Calu3 (cell line): ENCODE data around the gene WTIP. TPM values are rescaled to one million over a fixed set of nuclear protein-coding genes. Genes with fewer than 3 reads are reported as not detected.
A peak's percentile ranks its signal among the peaks of the same experiment; 100 is the strongest.

ENCODE experiments used
- BruUV-seq: library from RNA; stranded (reverse); fragments of 400-500 nt; replicated peaks from 2 replicates; lab custom pipeline; 2021; lab: Mats Ljungman, UMichigan
- CTCF ChIA-PET: fragments of 300-600 bp; sonication (Branson Sonifier 250); formaldehyde crosslinking; loops from one replicate; lab custom pipeline; 2022; ENCODE audit warnings: antibody characterized with exemption; lab: Charles Lee
- DNase-seq: peaks from one replicate; pipeline ENCODE4 v3.0.0; 2022
- H3K27ac Mint-ChIP-seq: one replicate; pipeline ENCODE4 v1.8.0; 2022; ENCODE audit warnings: mixed read lengths; ENCODE audit not compliant: unreplicated experiment
- H3K27me3 Mint-ChIP-seq: one replicate; pipeline ENCODE4 v1.8.0; 2022; ENCODE audit warnings: mixed read lengths; ENCODE audit not compliant: unreplicated experiment
- H3K36me3 Mint-ChIP-seq: one replicate; pipeline ENCODE4 v1.8.0; 2022; ENCODE audit warnings: mild to moderate bottlenecking, moderate library complexity, mixed read lengths; ENCODE audit not compliant: insufficient read depth, unreplicated experiment
- H3K4me1 Mint-ChIP-seq: one replicate; pipeline ENCODE4 v1.8.0; 2022; ENCODE audit warnings: mild to moderate bottlenecking, low read depth, mixed read lengths; ENCODE audit not compliant: unreplicated experiment
- H3K4me3 Mint-ChIP-seq: one replicate; pipeline ENCODE4 v1.8.0; 2022; ENCODE audit warnings: mild to moderate bottlenecking, low read depth, moderate library complexity, mixed read lengths; ENCODE audit not compliant: unreplicated experiment
- H3K9me3 Mint-ChIP-seq: one replicate; pipeline ENCODE4 v1.8.0; 2022; ENCODE audit warnings: low read depth, mixed read lengths; ENCODE audit not compliant: unreplicated experiment
- intact Hi-C: fragments of 100-400 bp; cut with micrococcal nuclease; formaldehyde crosslinking; loops from one replicate; pipeline ENCODE4 v1.10.0; 2022; ENCODE audit not compliant: unreplicated experiment
- total RNA-seq: library from RNA; stranded (reverse); gene quantifications from 2 replicates; pipeline ENCODE4 v1.2.3, GENCODE V29; 2022
- TF ChIP-seq, protein P1 (sequence below): fragments of 200-600 bp; IDR thresholded peaks from one replicate; pipeline ENCODE4 v1.8.0; 2022; ENCODE audit warnings: antibody characterized with exemption; ENCODE audit not compliant: unreplicated experiment

The WTIP gene
- total RNA-seq, 1 experiment from 2014 or later: 5.3 TPM

DNA sequence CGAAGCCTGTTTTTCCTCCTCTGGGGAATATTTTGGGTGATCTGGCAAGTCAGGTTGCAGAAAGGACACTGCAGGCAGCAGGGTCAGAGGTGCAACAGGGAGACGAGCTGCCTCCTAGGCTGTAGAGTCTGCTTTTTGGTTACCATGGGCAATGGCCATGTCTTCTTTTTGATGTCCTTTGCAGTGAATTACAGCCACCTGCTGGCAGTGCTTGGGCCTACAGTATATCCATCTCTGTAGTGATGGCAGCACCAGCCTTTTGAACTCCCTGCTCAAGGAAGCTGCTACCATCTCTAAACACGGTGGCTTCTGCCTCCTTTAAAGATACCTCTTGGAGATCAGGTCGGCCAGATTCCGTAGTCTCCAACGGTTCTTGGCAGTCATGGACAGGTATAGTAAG, 73.9 kb downstream of the WTIP start:
- Mint-ChIP-seq H3K4me3 (no peak overlapping the region), H3K27me3 (peaks cover 79% of the 10 kb centered on the region), H3K9me3 (no peaks in the 10 kb centered on the region), H3K36me3 (no peaks in the 10 kb centered on the region), H3K4me1 (no peaks in the 10 kb centered on the region), H3K27ac (no peak overlapping the region)
- intact Hi-C loops: no loop called here
- TF ChIP-seq, protein P1, sequence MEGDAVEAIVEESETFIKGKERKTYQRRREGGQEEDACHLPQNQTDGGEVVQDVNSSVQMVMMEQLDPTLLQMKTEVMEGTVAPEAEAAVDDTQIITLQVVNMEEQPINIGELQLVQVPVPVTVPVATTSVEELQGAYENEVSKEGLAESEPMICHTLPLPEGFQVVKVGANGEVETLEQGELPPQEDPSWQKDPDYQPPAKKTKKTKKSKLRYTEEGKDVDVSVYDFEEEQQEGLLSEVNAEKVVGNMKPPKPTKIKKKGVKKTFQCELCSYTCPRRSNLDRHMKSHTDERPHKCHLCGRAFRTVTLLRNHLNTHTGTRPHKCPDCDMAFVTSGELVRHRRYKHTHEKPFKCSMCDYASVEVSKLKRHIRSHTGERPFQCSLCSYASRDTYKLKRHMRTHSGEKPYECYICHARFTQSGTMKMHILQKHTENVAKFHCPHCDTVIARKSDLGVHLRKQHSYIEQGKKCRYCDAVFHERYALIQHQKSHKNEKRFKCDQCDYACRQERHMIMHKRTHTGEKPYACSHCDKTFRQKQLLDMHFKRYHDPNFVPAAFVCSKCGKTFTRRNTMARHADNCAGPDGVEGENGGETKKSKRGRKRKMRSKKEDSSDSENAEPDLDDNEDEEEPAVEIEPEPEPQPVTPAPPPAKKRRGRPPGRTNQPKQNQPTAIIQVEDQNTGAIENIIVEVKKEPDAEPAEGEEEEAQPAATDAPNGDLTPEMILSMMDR: peak; percentile 33
- CTCF ChIA-PET: interaction anchor here (0.6 kb wide), 1 partner anchor 1044 kb away, joined by 3 read pairs; no protein-coding TSS in a partner anchor
- BruUV-seq: no TSS peak
- DNase-seq: peak; percentile 36

DNA sequence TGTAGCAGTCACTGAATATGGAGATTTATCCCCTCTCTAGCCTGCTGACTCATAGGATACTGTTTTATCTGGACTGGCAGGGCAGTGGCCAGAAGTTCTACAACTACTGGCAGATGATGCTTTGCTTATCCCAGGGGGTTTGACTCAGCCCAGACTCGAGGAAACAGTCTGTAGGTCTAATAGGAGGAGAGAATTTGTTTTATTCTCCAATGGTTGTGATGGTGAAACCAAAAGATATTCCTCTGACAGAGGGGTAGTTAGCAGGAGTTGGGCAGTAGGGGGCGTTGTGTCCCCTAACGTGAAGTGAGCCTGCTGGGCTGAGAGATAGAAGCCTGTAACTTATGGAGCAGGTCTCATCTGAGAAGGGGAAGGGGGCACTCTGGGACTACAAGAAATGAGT, 74.9 kb downstream of the WTIP start:
- TF ChIP-seq, protein P1: peak; percentile 16
- peak; percentile 60 for DNase-seq
- intact Hi-C loops: loop anchor here (1.0 kb wide), 1 partner anchor 156 kb away; no protein-coding TSS in a partner anchor
- H3K4me3 Mint-ChIP-seq: no peak overlapping the region
- H3K36me3 Mint-ChIP-seq: no peaks in the 10 kb centered on the region
- BruUV-seq: no TSS peak
- H3K4me1 Mint-ChIP-seq: no peaks in the 10 kb centered on the region
- H3K9me3 Mint-ChIP-seq: no peaks in the 10 kb centered on the region
- no peak overlapping the region for H3K27ac Mint-ChIP-seq
- CTCF ChIA-PET: no interaction called here
- H3K27me3 Mint-ChIP-seq: peaks cover 88% of the 10 kb centered on the region

DNA sequence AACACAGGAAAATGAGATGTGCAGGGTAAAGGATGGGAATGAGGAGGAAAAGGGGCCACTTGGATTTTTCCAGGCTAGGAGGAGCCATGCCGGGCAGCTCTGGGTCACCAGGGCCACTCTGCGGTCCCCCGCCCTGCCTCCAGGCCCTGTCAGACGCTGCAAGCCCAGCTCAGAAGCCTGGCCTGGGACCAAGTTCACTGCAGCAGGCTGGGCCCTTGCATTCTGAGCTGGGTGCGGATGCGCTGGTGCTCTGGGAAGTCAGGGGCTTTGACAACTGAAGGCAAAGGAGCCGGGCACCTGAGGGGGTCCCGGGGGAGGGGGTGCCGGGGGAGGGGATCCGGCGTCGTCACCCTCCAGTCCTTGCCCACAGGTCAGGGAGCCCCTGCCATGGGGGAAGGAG, 77.5 kb downstream of the WTIP start:
- no peak overlapping the region for H3K4me3 Mint-ChIP-seq
- H3K27me3 Mint-ChIP-seq: peaks cover 78% of the 10 kb centered on the region
- BruUV-seq: no TSS peak
- H3K36me3 Mint-ChIP-seq: no peaks in the 10 kb centered on the region
- H3K27ac Mint-ChIP-seq: no peak overlapping the region
- CTCF ChIA-PET: no interaction called here
- TF ChIP-seq, protein P1: no peak
- DNase-seq: no peak
- H3K9me3 Mint-ChIP-seq: no peaks in the 10 kb centered on the region
- no peaks in the 10 kb centered on the region for H3K4me1 Mint-ChIP-seq
- intact Hi-C loops: no loop called here

DNA sequence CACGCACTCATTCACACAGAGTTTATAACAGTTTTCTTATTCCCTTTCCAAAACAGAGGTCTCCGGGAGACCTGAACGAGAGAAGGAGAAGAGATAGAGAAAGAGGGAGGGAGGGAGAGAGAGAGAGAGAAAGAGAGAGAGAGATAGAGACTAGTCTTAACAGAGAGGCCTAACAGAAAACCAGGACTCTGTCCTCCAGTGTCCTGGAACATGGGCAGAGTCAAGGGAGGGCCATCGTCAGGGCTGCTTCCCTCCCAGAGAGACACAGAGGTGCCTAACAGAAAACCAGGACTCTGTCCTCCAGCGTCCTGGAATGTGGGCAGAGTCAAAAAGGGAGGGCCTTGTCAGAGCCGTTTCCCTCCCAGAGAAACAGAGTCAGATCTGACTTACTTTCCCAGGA, 78.7 kb downstream of the WTIP start:
- H3K4me3 Mint-ChIP-seq: no peak overlapping the region
- TF ChIP-seq, protein P1: no peak
- intact Hi-C loops: no loop called here
- BruUV-seq: no TSS peak
- no peak for DNase-seq
- H3K36me3 Mint-ChIP-seq: no peaks in the 10 kb centered on the region
- no peaks in the 10 kb centered on the region for H3K4me1 Mint-ChIP-seq
- CTCF ChIA-PET: no interaction called here
- no peaks in the 10 kb centered on the region for H3K9me3 Mint-ChIP-seq
- H3K27me3 Mint-ChIP-seq: peaks cover 78% of the 10 kb centered on the region
- H3K27ac Mint-ChIP-seq: no peak overlapping the region

Other genes starting within 250 kb of the WTIP start
- 18.0 and 19.9 TPM in 2 replicates for gene GARRE1, start 227.2 kb upstream of the WTIP start, total RNA-seq
- 353 and 375 TPM in 2 replicates for gene GPI, start 116.6 kb upstream of the WTIP start, total RNA-seq
- 29.3 and 35.7 TPM in 2 replicates for gene PDCD2L, start 77.4 kb upstream of the WTIP start, total RNA-seq
- 137 and 158 TPM in 2 replicates for gene UBA2, start 53.4 kb upstream of the WTIP start, total RNA-seq
- gene SCGB2B2, start 195.4 kb downstream of the WTIP start, total RNA-seq: 0.39 and 0.40 TPM in 2 replicates
- gene ZNF302, start 195.9 kb downstream of the WTIP start, total RNA-seq: 20.1 and 23.2 TPM in 2 replicates